Psoas muscle (tissue), 8 donors: ENCODE measurements around the gene MYH7. TPM values are rescaled to one million over a fixed set of nuclear protein-coding genes. Genes with fewer than 3 reads are reported as not detected.
"Not testable (repeated sequence)": the region's sequence is repeated elsewhere in the genome, so short reads cannot be mapped to it uniquely, and the experiment has no call there.

Experiments used
- ATAC-seq, 4 donors: fragments of 200-7000 bp; cut with Tn5 transposase; one replicate each; pipeline ENCODE4 v1.9.1; 2020; ENCODE audit warnings: moderate library complexity in 3 of 4, mild to moderate bottlenecking in 2 of 4
- DNase-seq, 2 donors: peaks; one replicate each; pipeline ENCODE4 v3.0.0-alpha.2; 2020
- H3K27ac ChIP-seq: fragments of 200-600 bp; one replicate; pipeline ENCODE4 v1.8.0; 2022
- H3K27me3 ChIP-seq, 3 donors: fragments of 200-600 bp in 1 of 3; one replicate each; pipeline versions ENCODE4 v1.6.1 to v1.8.0; 2013 to 2022; ENCODE audit warnings: low read length in 2 of 3, mild to moderate bottlenecking in 2 of 3, moderate library complexity in 1 of 3; ENCODE audit not compliant: insufficient read depth in 3 of 3
- H3K36me3 ChIP-seq, 2 donors: fragments of 200-600 bp in 1 of 2; one replicate each; pipeline versions ENCODE4 v1.6.1 to v1.8.0; 2013 to 2022; ENCODE audit warnings: low read depth in 1 of 2, mild to moderate bottlenecking in 1 of 2, moderate library complexity in 1 of 2; ENCODE audit not compliant: insufficient read depth in 1 of 2
- H3K4me1 ChIP-seq: fragments of 200-600 bp; one replicate; pipeline ENCODE4 v1.8.0; 2022
- H3K4me3 ChIP-seq: fragments of 200-600 bp; one replicate; pipeline ENCODE4 v1.8.0; 2022; ENCODE audit warnings: mild to moderate bottlenecking
- H3K9me3 ChIP-seq: fragments of 200-600 bp; one replicate; pipeline ENCODE4 v1.8.0; 2022
- WGBS, 3 donors: extraction: QIAGEN DNeasy Blood & Tissue Kit; methylation state at CpG; one replicate each; pipeline versions ENCODE4 v1.1.6 to v1.1.7; 2013; 5-methylcytosine and 5-hydroxymethylcytosine counted together
- intact Hi-C, 2 donors: fragments of 100-400 bp; cut with DNase I; formaldehyde crosslinking; loops; one replicate each; pipeline versions ENCODE4 v1.11.0 to v1.14.2; 2022
- polyA plus RNA-seq, 3 donors: library from polyadenylated mRNA; stranded (reverse); fragments of 200-250 nt; gene quantifications; one replicate each; pipeline ENCODE4 v1.2.3, GENCODE V29; 2013
- total RNA-seq, 4 donors: library from RNA; stranded (reverse); fragmentation: NEBNext Ultra II Directional in 2 of 4; extraction: Animal tissue kit (Norgen Biotek cat#: 25700) in 2 of 4; gene quantifications; one replicate each; pipeline versions ENCODE4 v1.2.1 to v1.2.4, GENCODE V29; 2021 to 2023
- TF ChIP-seq, protein P1 (sequence below): fragments of 200-600 bp; IDR thresholded peaks from one replicate; pipeline ENCODE4 v1.8.0; 2022; ENCODE audit warnings: antibody characterized with exemption
- donor health status: healthy with polysubstance abuse.
- donor health status: DM: no; HTN: no; CAD: no; lungs with moderate emphysema.
- donor health status: Bipolar disorder and iron deficiency.
- donor health status: healthy.
- donor health status: DM: yes; HTN: yes; CAD: no.
- donor health status: DM: no; HTN: no; CAD: no.
- donor health status: DM: no; HTN: no; CAD: no.
- donor health status: DM: yes; HTN: yes; CAD: no.

The MYH7 gene
- total and polyA plus RNA-seq, 7 donors: 1,035 to 15,830 (median 4,588) TPM

DNA sequence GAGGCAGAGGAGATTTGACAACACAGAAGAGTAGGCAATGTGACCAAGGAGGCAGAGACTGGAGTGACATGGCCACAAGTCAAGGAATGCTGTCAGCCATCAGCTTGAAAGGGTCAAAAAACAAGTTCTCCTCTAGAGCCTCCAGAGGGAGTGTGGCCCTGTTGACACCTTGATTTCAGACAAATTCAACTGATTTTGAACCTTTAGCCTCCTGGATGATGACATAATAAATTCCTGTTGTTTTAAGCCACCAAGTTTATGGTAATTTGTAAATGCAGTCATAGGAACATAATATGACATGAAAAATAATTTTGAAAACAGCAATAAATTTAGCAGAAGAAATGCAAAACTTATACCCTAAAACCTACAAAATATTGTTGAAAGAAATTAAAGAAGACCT is 25.5 kb upstream of the MYH7 start:
- Histone ChIP-seq H3K4me1 (no peaks in the 10 kb centered on the region), H3K27me3 (peaks cover 0 to 7% (median 0%) of the 10 kb centered on the region in 3 donors), H3K9me3 (no peaks in the 10 kb centered on the region), H3K36me3 (no peaks in the 10 kb centered on the region), H3K27ac (no peak overlapping the region), H3K4me3 (no peak overlapping the region)
- intact Hi-C loops: no loop called here
- TF ChIP-seq, protein P1, sequence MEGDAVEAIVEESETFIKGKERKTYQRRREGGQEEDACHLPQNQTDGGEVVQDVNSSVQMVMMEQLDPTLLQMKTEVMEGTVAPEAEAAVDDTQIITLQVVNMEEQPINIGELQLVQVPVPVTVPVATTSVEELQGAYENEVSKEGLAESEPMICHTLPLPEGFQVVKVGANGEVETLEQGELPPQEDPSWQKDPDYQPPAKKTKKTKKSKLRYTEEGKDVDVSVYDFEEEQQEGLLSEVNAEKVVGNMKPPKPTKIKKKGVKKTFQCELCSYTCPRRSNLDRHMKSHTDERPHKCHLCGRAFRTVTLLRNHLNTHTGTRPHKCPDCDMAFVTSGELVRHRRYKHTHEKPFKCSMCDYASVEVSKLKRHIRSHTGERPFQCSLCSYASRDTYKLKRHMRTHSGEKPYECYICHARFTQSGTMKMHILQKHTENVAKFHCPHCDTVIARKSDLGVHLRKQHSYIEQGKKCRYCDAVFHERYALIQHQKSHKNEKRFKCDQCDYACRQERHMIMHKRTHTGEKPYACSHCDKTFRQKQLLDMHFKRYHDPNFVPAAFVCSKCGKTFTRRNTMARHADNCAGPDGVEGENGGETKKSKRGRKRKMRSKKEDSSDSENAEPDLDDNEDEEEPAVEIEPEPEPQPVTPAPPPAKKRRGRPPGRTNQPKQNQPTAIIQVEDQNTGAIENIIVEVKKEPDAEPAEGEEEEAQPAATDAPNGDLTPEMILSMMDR: no peak
- DNase-seq (no peak), ATAC-seq (no peak)

DNA sequence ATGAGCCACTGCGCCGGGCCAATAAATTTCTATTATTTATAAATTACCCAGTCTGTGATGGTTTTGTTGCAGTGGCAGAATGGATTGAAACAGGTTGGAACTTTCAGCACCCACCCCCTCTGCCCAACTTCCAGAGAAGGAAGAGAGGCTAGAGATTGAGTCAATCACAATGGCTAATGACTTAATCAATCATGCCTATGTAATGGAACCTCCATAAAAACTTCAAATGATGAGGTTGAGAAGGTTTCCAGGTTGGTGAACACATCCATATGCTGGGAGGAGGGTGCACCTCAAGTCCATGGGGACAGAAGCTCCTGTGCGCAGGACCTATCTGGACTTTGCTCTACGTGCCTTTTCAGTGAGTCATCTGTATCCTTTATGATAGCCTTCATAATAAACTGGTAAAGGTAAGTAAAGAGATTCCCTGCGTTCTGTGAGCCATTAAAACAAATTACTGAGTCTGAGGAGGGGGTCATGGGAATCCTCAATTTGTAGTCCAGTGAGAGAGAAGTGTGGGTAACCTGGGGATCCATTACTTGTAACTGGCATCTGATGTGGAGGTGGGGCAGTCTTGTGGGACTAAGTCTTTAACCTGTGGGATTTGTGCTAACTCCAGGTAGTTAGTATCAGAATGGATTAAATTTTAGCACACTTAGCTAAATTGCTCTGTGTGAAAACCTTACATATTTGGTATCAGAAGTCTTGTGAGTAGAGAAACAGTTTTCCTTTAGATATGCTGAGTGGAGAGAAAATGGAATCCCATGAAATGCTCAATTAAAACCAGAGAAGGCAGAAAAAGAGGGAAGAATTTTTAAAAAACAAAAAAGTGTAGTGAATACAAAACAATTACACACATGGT is 22.4 kb upstream of the MYH7 start:
- Histone ChIP-seq H3K4me3 (no peak overlapping the region), H3K36me3 (no peaks in the 10 kb centered on the region), H3K27ac (no peak overlapping the region), H3K4me1 (no peaks in the 10 kb centered on the region), H3K27me3 (peaks cover 0 to 7% (median 0%) of the 10 kb centered on the region in 3 donors), H3K9me3 (no peaks in the 10 kb centered on the region)
- TF ChIP-seq, protein P1: no peak
- DNase-seq (no peak), ATAC-seq (no peak)
- intact Hi-C loops: loop anchor here in 1 of 2 donors (10.0 kb wide), 1 partner anchor 193 kb away; no protein-coding TSS in a partner anchor
- WGBS, 3 donors: 78 to 86% (median 78%) methylated on average over 5 of the region's 5 CpGs

DNA sequence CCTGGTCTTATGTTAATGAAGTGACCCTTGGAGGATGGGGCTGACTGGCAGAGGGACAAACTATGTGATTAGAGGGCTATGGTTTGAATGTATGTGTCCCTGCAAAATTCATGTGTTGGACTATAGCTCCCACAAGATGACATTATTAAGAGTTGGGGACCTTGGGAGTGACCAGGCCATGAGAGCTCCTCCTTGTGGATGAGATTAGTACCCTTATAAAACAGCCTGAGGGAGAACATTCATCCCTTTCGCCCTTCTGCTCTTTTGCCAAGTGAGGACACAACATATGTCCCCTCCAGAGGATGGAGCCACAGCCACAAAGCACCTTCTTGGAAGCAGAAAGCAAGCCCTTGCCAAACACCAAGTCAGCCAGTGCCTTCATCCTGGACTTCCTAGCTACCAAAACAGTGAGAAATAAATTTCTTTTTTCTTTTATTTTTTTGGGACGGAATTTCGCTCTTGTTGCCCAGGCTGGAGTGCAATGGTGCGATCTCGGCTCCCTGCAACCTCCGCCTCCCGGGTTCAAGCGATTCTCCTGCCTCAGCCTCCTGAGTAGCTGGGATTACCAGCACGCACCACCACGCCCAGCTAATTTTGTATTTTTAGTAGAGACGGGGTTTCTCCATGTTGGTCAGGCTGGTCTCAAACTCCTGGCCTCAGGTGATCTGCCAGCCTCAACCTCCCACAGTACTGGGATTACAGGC is 21.6 kb upstream of the MYH7 start:
- 79 to 83% (median 83%) methylated on average over 11 of the region's 11 CpGs for WGBS, 3 donors
- H3K4me3 ChIP-seq, H3K9me3 ChIP-seq, DNase-seq, H3K27ac ChIP-seq, H3K4me1 ChIP-seq, H3K36me3 ChIP-seq: not testable (repeated sequence)
- intact Hi-C loops: loop anchor here in 1 of 2 donors (10.0 kb wide), 1 partner anchor 192 kb away; no protein-coding TSS in a partner anchor
- peaks cover 0 to 13% (median 0%) of the 10 kb centered on the region in 3 donors for H3K27me3 ChIP-seq
- peak in 1 of 4 donors; percentile 51 for ATAC-seq

DNA sequence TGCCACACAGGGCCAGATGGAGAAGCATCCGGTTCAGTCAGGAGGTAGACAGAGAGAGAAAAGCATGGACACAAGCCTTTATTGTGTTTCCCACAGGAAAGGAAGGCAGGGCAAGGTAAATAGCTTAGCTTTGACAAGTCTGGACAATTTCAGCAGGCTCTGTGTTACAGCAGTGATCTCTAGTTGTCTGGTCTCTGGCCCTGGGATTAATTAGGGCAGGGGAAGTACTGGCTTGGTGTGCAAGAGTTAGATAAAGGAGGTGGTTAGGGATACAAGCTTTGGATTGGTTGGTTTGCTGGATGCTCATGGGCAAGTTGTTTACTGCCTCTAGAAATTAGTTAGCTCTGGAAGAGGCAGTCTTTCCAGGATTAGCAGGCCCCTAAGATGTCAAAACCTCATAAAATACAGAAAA is 19.0 kb upstream of the MYH7 start:
- H3K9me3 ChIP-seq: no peaks in the 10 kb centered on the region
- 34 to 52% (median 52%) methylated on average over 1 of the region's 1 CpG for WGBS, 3 donors
- DNase-seq: no peak
- H3K4me3 ChIP-seq: no peak overlapping the region
- peaks cover 0 to 13% (median 0%) of the 10 kb centered on the region in 3 donors for H3K27me3 ChIP-seq
- no peak overlapping the region for H3K27ac ChIP-seq
- no peaks in the 10 kb centered on the region for H3K4me1 ChIP-seq
- intact Hi-C loops: loop anchor here in 1 of 2 donors (10.0 kb wide), 1 partner anchor 190 kb away; no protein-coding TSS in a partner anchor
- TF ChIP-seq, protein P1: no peak
- ATAC-seq: no peak
- no peaks in the 10 kb centered on the region for H3K36me3 ChIP-seq

DNA sequence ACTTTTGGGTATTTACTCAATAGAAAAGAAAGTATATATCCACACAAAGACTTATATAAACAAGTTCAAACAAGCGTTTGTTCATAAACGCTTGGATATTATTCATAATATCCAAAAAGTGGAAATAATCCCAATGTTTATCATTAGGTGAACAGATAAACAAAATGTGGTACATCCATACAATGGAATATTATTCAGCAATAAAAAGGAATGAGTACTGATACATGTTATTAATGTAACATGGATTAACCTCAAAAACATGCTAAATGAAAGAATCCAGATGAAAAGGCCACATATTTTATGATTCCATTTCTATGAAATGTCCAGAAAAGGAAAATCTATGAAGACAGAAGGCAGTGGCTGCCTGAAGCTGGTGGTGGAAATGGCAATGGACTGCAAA is 16.8 kb upstream of the MYH7 start:
- TF ChIP-seq, protein P1: no peak
- WGBS, 3 donors: 94 to 99% (median 95%) methylated on average over 2 of the region's 2 CpGs
- Histone ChIP-seq H3K36me3 (no peaks in the 10 kb centered on the region), H3K4me1 (no peaks in the 10 kb centered on the region), H3K4me3 (no peak overlapping the region), H3K27me3 (peaks cover 0 to 6% (median 0%) of the 10 kb centered on the region in 3 donors), H3K27ac (no peak overlapping the region), H3K9me3 (no peaks in the 10 kb centered on the region)
- no peak for ATAC-seq
- no peak for DNase-seq
- intact Hi-C loops: loop anchor here in 1 of 2 donors (10.0 kb wide), 1 partner anchor 187 kb away; no protein-coding TSS in a partner anchor
